ENCODE data around the gene EIF2D.
A peak's percentile ranks its signal among the peaks of the same experiment; 100 is the strongest.
"Not testable (repeated sequence)": the region's sequence is repeated elsewhere in the genome, so short reads cannot be mapped to it uniquely, and the experiment has no call there.

The EIF2D gene

GRCh38 chr1:206635978-206636345, 23.7 kb upstream of the EIF2D start:
- no peak for DNase-seq (ENCODE audit: low spot score)
- no peak for FAIRE-seq

GRCh38 chr1:206635080-206635977, 23.1 kb upstream of the EIF2D start, which contains the start of gene DYRK3:
TSS of gene DYRK3 (plus strand) at chr1:206635536. CDS start at chr1:206635704, 168 bp downstream.
- DNase-seq (ENCODE audit: low spot score) (peak; percentile 97), FAIRE-seq (peak; percentile 40)

- no peak for FAIRE-seq
- peak; percentile 69 for DNase-seq (ENCODE audit: low spot score)
Measured at GRCh38 chr1:206634365-206635079, 22.3 kb upstream of the EIF2D start.

GRCh38 chr1:206633708-206634121, 21.4 kb upstream of the EIF2D start:
- DNase-seq (ENCODE audit: low spot score) (peak; percentile 28), FAIRE-seq (no peak)

DNA sequence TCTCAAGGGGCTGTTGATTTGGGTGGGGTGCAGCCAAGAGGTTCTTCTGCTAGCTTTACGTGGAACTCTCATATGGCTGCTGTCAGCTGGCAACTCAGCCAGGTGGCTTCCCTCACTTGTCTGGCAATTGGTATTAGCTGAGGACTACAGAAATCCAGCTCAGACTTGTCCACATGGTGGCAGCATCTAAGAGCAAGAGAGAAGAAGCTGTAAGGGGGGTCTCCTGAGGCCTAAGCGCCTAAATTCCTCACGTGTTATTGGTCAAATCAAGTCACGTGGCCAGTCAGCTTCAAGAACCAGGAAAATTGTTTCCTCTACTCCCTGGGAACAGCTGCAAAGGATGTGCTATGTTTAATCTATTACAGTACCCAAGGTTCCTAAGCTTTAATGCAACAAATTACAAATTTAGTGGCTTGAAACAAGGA, 18.8 kb upstream of the EIF2D start:
- FAIRE-seq (no peak), DNase-seq (ENCODE audit: low spot score) (peak; percentile 52)

DNA sequence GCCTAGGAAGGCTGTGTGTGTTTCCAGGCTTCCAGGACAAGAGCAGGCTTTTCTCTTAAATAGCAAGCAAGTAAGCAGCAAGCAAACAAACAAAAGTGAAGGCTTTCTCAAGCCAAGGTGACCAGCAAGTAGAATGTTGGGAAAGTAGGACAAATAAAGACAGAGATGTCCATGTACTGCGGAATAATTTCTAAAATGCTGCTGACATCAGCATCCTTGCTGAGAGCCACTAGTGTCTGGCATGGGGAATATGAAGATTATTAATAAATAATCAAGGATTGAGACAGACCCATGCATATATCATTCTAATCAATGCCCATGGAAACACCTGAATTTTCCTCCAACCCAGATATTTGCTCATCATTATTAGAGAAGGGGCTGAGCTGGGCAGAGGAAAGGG, 16.7 kb upstream of the EIF2D start:
- FAIRE-seq, result no peak
- no peak for DNase-seq (ENCODE audit: low spot score)

GRCh38 chr1:206626396-206626795, 14.1 kb upstream of the EIF2D start:
- not testable (repeated sequence) for FAIRE-seq; DNase-seq (ENCODE audit: low spot score)

DNA sequence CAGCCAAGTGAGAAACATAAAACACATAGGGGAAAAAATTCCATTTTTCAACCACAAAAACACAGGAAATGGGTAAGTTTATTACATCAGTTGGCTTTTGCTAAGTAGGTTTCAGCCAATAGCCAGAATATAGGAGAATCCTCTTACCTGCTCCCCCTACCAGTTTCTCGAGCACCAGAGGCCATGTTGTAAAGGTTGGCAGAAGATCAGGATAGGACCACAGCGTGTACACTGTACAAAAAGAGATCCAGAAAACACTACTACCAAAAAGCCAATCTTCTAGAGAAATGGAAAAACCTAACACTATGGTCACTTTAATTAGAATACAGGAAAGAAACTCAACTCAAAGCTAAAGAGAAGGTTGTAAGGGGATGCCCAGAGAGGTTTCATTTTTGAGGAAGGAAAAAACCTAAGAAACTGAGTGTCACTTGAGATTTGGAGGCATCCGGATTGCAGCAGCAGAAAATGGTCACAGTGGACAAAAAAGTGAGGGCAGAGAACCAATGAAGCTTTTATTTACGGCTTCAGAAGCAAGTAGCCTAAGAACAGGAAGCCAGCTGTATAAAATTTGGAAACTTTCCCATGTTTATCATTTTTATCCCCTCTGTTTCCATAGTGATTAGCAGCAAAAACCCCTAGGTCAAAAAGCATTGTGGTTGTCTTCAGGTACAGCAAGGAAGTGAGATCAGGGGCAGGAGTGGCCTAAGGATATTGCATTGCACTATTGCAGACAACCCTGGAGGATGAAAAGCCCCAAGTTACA, 2.9 kb downstream of the EIF2D start:
- no peak for FAIRE-seq
- DNase-seq (ENCODE audit: low spot score), result no peak

GRCh38 chr1:206608108-206608698, 4.1 kb downstream of the EIF2D start:
- DNase-seq (ENCODE audit: low spot score), result peak; percentile 60
- no peak for FAIRE-seq

DNA sequence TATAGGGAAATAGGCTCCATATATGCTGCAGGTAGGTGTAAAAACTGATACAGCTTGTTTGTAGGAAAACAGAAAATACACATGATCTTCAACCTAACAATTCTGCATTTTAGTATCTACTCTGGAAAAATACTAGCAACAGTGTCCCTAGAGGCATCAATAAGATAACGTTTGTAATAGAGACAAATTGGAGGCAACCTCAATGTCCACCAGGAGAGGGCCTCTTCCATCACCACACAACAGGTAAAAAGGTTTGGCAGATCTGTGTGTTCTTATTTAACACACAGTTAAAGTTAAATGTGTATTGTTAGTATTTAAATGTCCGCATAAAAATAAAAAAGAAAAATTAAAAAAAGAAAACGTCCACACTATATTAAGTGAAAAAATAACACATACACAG, 5.4 kb downstream of the EIF2D start:
- no peak for FAIRE-seq

GRCh38 chr1:206604861-206605260, 7.4 kb downstream of the EIF2D start:
- no peak for FAIRE-seq
- no peak for DNase-seq (ENCODE audit: low spot score)

More for the DNA sequence above, 5.4 kb downstream of the EIF2D start:
- DNase-seq (ENCODE audit: low spot score), result peak; percentile 50

DNA sequence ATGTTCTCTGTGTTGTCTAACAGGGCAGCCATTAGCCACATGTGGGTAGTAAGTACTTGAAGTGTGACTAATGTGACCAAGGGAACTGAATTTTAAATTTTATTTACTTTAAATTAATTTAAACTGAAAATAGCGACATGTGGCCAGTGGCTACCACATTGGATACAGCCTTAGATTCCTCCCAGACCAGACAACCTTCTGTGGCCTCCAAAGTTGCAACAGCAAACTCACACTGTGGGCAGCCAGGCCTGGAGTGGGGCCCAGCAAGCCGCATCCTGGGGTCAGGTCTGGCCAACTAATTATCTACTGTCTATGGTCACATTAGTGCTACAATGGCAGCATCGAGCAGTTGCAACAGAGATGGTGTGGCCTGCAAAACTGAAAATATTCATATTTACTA, 11.7 kb downstream of the EIF2D start:
- FAIRE-seq, result no peak
- DNase-seq (ENCODE audit: low spot score), result no peak

GRCh38 chr1:206596319-206596666, 16.0 kb downstream of the EIF2D start:
- FAIRE-seq, result no peak

GRCh38 chr1:206595581-206596318, 16.5 kb downstream of the EIF2D start:
- FAIRE-seq (no peak), DNase-seq (ENCODE audit: low spot score) (no peak)

More at GRCh38 chr1:206596319-206596666, 16.0 kb downstream of the EIF2D start:
- DNase-seq (ENCODE audit: low spot score), result no peak

GRCh38 chr1:206593351-206593925, 18.8 kb downstream of the EIF2D start:
- FAIRE-seq (no peak), DNase-seq (ENCODE audit: low spot score) (no peak)

DNA sequence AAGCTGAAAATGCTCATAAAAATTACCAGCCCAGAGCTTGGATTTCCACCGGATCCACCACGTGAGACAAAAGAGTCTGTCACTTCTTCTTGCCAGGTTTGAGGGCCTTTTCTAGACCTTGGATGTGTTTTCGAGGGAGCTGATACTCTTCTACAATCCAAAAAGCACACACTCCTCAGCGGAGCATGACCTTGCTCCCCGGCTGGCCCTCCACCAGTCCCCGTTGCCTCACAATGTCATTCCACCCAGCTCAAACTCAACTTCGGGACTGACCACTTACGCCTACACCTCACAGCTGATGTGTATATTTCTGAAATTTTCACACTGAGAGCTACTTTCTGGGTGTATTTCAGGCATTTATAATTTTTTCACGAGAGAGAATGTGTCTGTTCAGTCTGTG, 20.6 kb downstream of the EIF2D start:
- no peak for FAIRE-seq
- DNase-seq (ENCODE audit: low spot score), result no peak

- FAIRE-seq (no peak), DNase-seq (ENCODE audit: low spot score) (no peak)
Measured at GRCh38 chr1:206591226-206591625, 21.0 kb downstream of the EIF2D start.

GRCh38 chr1:206590025-206590758, 22.1 kb downstream of the EIF2D start:
- peak; percentile 49 for DNase-seq (ENCODE audit: low spot score)
- no peak for FAIRE-seq

GRCh38 chr1:206589206-206589605, 23.1 kb downstream of the EIF2D start:
- DNase-seq (ENCODE audit: low spot score) (peak; percentile 68), FAIRE-seq (no peak)

DNA sequence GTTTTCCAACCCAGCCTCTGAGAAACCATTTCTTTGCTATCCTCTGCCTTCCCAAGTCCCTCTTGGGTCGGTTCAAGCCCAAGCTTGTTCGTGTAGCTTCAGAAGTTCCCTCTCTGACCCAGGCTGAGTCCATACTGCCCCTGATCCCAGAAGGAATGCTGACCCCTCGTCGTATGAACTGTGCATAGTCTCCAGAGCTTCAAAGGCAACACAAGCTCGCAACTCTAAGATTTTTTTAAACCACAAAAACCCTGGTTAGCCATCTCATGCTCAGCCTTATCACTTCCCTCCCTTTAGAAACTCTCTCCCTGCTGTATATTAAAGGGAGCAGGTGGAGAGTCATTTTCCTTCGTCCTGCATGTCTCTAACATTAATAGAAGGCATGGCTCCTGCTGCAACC, 23.8 kb downstream of the EIF2D start:
- DNase-seq (ENCODE audit: low spot score) (no peak), FAIRE-seq (no peak)
